GM12878 (cell line): ENCODE measurements around the gene AHCYL2. TPM values are rescaled to one million over a fixed set of nuclear protein-coding genes. Genes with fewer than 3 reads are reported as not detected.

Source experiments
- ATAC-seq: fragments of 200-7000 bp; cut with Tn5 transposase; 3 replicates; pipeline ENCODE4 v1.9.1; 2020; ENCODE audit warnings: mild to moderate bottlenecking, moderate library complexity
- BruUV-seq: library from RNA; stranded (reverse); fragments of 400-500 nt; replicated peaks from 2 replicates; lab custom pipeline; 2021; lab: Mats Ljungman, UMichigan
- CTCF ChIA-PET: fragments of 300-600 bp; sonication (Branson Sonifier 250); formaldehyde crosslinking; extraction: SDS; loops from one replicate; lab custom pipeline; 2021; ENCODE audit warnings: inconsistent platforms; lab: Yijun Ruan, JAX
- POLR2A ChIA-PET: fragments of 350-600 bp; formaldehyde crosslinking; extraction: SDS; loops from one replicate; lab custom pipeline; 2021; ENCODE audit warnings: inconsistent platforms; lab: Charles Lee
- RAD21 ChIA-PET: fragments of 300-600 bp; sonication (Branson Sonifier 250); formaldehyde crosslinking; loops from one replicate; lab custom pipeline; 2023; ENCODE audit warnings: antibody characterized with exemption; ENCODE audit not compliant: unreplicated experiment; lab: Charles Lee
- SMC1A ChIA-PET: fragments of 300-600 bp; sonication (Branson Sonifier 250); formaldehyde crosslinking; loops from one replicate; lab custom pipeline; 2023; ENCODE audit not compliant: unreplicated experiment, uncharacterized antibody; lab: Charles Lee
- DNase-seq: peaks from one replicate; pipeline ENCODE4 v3.0.0-alpha.2; 2011; ENCODE audit warnings: low read depth, low spot score
- FAIRE-seq: peaks from 3 replicates; lab custom pipeline; 2011; peaks lifted over from hg19 to GRCh38; lab: Jason Lieb, UNC
- H2AFZ ChIP-seq: 2 replicates; pipeline ENCODE4 v1.6.0; 2011; ENCODE audit warnings: low read depth, low read length, control low read depth; ENCODE audit not compliant: control insufficient read depth
- H3K27ac ChIP-seq: 2 replicates; pipeline ENCODE4 v1.5.1; 2011; ENCODE audit warnings: control low read depth; ENCODE audit not compliant: control insufficient read depth, insufficient read depth
- H3K27me3 ChIP-seq, 2 experiments: replicated peaks in 1 of 2; 2 replicates each; pipeline versions ENCODE4 v1.6.0 to v1.6.1; 2011; ENCODE audit warnings: low read length in 1 of 2; ENCODE audit not compliant: control insufficient read depth in 2 of 2, insufficient read depth in 2 of 2
- H3K36me3 ChIP-seq, 2 experiments: 2 replicates each; pipeline ENCODE4 v1.5.1; 2011; ENCODE audit warnings: low read length in 1 of 2; ENCODE audit not compliant: control insufficient read depth in 2 of 2, insufficient read depth in 2 of 2
- H3K4me1 ChIP-seq: 2 replicates; pipeline ENCODE4 v1.6.1; 2011; ENCODE audit warnings: mild to moderate bottlenecking, low read length, moderate library complexity, mixed read lengths; ENCODE audit not compliant: control insufficient read depth, insufficient read depth
- H3K4me2 ChIP-seq: 2 replicates; pipeline ENCODE4 v1.6.0; 2011; ENCODE audit warnings: control low read depth; ENCODE audit not compliant: control insufficient read depth, insufficient read depth
- H3K4me3 ChIP-seq: fragments of 200-600 bp; sonication (generic); 2 replicates; pipeline ENCODE4 v1.5.1; 2016
- H3K79me2 ChIP-seq: 2 replicates; pipeline ENCODE4 v1.6.0; 2011; ENCODE audit warnings: low read length; ENCODE audit not compliant: control insufficient read depth, insufficient read depth
- H3K9ac ChIP-seq: 2 replicates; pipeline ENCODE4 v1.8.0; 2011; ENCODE audit warnings: low read length, control low read depth, mixed read lengths; ENCODE audit not compliant: control insufficient read depth, insufficient read depth
- H3K9me3 ChIP-seq: replicated peaks from 3 replicates; pipeline ENCODE4 v1.5.1; 2011; ENCODE audit warnings: mild to moderate bottlenecking, low read length; ENCODE audit not compliant: control insufficient read depth, insufficient read depth
- H4K20me1 ChIP-seq: 2 replicates; pipeline ENCODE4 v1.6.0; 2011; ENCODE audit not compliant: control insufficient read depth, insufficient read depth
- NR2C1 ChIP-seq: fragments of 450-650 bp; IDR thresholded peaks from 2 replicates; pipeline ENCODE4 v1.6.1; 2017; ENCODE audit warnings: antibody characterized with exemption, mild to moderate bottlenecking, moderate library complexity
- WGBS: methylation state at CpG from one replicate; pipeline ENCODE4 v1.1.6; 2016; ENCODE audit warnings: low lambda C conversion rate; ENCODE audit not compliant: insufficient replicate concordance, insufficient coverage; ENCODE audit errors: missing lambda C conversion rate; 5-methylcytosine and 5-hydroxymethylcytosine counted together
- in situ Hi-C: fragments of 300-500 bp; cut with MboI; formaldehyde crosslinking; loops from 9 replicates; pipeline ENCODE4 v1.14.3; 2018; ENCODE audit warnings: mixed read lengths
- intact Hi-C: fragments of 100-400 bp; cut with micrococcal nuclease; formaldehyde crosslinking; loops from one replicate; pipeline ENCODE4 v1.14.2; 2022; ENCODE audit not compliant: unreplicated experiment
- polyA plus RNA-seq, 11 experiments: library from polyadenylated mRNA; depleted of rRNA in 4 of 11; unstranded in 6 of 11; stranded (reverse) in 5 of 11; fragments of >200 nt; fragmentation: Nextera tagmentation in 4 of 11; fragmentation: Illumina TruSeq in 1 of 11; extraction: Ambion mirVana in 4 of 11; extraction: Trizol in 1 of 11; gene quantifications; 1 replicate in 1 of 11; 2 replicates in 10 of 11; pipeline versions ENCODE4 v1.2.1 to v1.2.3, GENCODE V29; 2011 to 2016; ENCODE audit warnings: inconsistent platforms in 2 of 11, missing spikeins in 2 of 11, low read depth in 1 of 11
- total RNA-seq, 4 experiments: library from RNA; depleted of rRNA in 3 of 4; stranded (reverse); fragments of >200 nt in 3 of 4; fragmentation: Illumina TruSeq in 1 of 4; extraction: Trizol in 1 of 4; gene quantifications; 2 replicates each; pipeline versions ENCODE4 v1.2.1 to v1.2.3, GENCODE V29; 2013 to 2021
- TF ChIP-seq, protein P1 (sequence below): fragments of 450-650 bp; formaldehyde crosslinking; IDR thresholded peaks from 2 replicates; pipeline ENCODE4 v1.5.0; 2022; ENCODE audit warnings: mild to moderate bottlenecking, missing genetic modification characterization

The AHCYL2 gene
- total and polyA plus RNA-seq, 10 of the 15 experiments (the other 5 are each of a cell fraction or from before 2014, with no cell fraction given): 1.7 to 29.1 (median 5.4) TPM

DNA sequence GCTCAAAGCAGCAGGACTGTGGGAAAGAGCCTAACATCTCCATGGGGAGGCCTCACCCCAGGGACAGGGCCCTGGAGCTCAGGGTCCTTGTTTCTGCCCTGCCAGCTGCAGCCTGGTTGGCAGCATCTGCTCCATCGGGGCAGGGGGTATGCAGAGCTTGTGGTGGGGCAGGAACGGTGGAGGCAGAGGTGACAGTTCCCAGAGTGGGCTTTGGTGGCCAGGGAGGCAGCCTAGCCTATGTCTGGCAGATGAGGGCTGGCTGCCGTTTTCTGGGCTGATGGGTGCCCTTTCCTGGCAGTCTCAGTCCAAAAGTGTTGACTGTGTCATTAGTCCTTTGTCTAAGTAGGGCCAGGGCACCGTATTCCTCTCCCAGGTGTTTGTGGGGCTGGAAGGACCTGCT, 12.2 kb upstream of the AHCYL2 start:
- intact Hi-C loops: loop anchor here (10.0 kb wide), 1 partner anchor 248 kb away; no protein-coding TSS in a partner anchor
- no peak for FAIRE-seq
- no peaks in the 10 kb centered on the region for H3K9me3 ChIP-seq
- H3K4me1 ChIP-seq: no peaks in the 10 kb centered on the region
- BruUV-seq: no TSS peak
- H3K4me2 ChIP-seq: no peak overlapping the region
- CTCF ChIA-PET: interaction anchor here (1.1 to 9.6 kb wide), 5 partner anchors 49 to 785 kb away, joined by 3 to 109 read pairs (median 9); no protein-coding TSS in a partner anchor
- 56% methylated on average over 4 of the region's 4 CpGs for WGBS
- SMC1A ChIA-PET: interaction anchor here (2.3 kb wide), 1 partner anchor 46 kb away, joined by 7 read pairs; no protein-coding TSS in a partner anchor
- no peak for DNase-seq
- H2AFZ ChIP-seq: no peak overlapping the region
- H3K27me3 ChIP-seq: no peaks in the 10 kb centered on the region
- H3K9ac ChIP-seq: no peak overlapping the region
- ATAC-seq: no peak
- RAD21 ChIA-PET: interaction anchor here (1.6 to 7.3 kb wide), 4 partner anchors 50 to 473 kb away, joined by 3 to 67 read pairs (median 6); partner anchors contain the start of gene CALU
- TF ChIP-seq, protein P1, sequence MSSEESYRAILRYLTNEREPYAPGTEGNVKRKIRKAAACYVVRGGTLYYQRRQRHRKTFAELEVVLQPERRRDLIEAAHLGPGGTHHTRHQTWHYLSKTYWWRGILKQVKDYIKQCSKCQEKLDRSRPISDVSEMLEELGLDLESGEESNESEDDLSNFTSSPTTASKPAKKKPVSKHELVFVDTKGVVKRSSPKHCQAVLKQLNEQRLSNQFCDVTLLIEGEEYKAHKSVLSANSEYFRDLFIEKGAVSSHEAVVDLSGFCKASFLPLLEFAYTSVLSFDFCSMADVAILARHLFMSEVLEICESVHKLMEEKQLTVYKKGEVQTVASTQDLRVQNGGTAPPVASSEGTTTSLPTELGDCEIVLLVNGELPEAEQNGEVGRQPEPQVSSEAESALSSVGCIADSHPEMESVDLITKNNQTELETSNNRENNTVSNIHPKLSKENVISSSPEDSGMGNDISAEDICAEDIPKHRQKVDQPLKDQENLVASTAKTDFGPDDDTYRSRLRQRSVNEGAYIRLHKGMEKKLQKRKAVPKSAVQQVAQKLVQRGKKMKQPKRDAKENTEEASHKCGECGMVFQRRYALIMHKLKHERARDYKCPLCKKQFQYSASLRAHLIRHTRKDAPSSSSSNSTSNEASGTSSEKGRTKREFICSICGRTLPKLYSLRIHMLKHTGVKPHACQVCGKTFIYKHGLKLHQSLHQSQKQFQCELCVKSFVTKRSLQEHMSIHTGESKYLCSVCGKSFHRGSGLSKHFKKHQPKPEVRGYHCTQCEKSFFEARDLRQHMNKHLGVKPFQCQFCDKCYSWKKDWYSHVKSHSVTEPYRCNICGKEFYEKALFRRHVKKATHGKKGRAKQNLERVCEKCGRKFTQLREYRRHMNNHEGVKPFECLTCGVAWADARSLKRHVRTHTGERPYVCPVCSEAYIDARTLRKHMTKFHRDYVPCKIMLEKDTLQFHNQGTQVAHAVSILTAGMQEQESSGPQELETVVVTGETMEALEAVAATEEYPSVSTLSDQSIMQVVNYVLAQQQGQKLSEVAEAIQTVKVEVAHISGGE (CRISPR knock-in tag): no peak
- TF ChIP-seq NR2C1: no peak
- TF ChIP-seq, all 136 proteins: peak for 0
- H3K27ac ChIP-seq: no peak overlapping the region
- in situ Hi-C loops: loop anchor here (5.0 kb wide), 1 partner anchor 305 kb away; no protein-coding TSS in a partner anchor
- no peak overlapping the region for H3K4me3 ChIP-seq
- no peaks in the 10 kb centered on the region for H4K20me1 ChIP-seq
- POLR2A ChIA-PET: interaction anchor here (0.9 to 1.0 kb wide), 2 partner anchors 49 to 273 kb away, joined by 3 read pairs; no protein-coding TSS in a partner anchor
- H3K36me3 ChIP-seq: peaks cover 0 to 3% of the 10 kb centered on the region in 2 experiments; a peak in 1 of 4 replicates
- H3K79me2 ChIP-seq: no peaks in the 10 kb centered on the region
